SU-DHL-6 (cell line): ENCODE data around the gene CAMSAP1.

Experiments used
- CTCF ChIP-seq: fragments of 200-600 bp; sonication (generic); IDR thresholded peaks from one replicate; pipeline ENCODE4 v1.5.1; 2017; ENCODE audit warnings: antibody characterized with exemption, mild to moderate bottlenecking, low read length, moderate library complexity; ENCODE audit not compliant: insufficient read depth, poor library complexity, severe bottlenecking
- EZH2phosphoT487 ChIP-seq: fragments of 200-600 bp; sonication (generic), shearing (Covaris generic); conservative IDR thresholded peaks from 2 replicates; pipeline ENCODE4 v1.6.1; 2018; ENCODE audit warnings: mild to moderate bottlenecking, antibody characterized with exemption, low read length, moderate library complexity, mixed read lengths

- TF ChIP-seq CTCF (no peak), EZH2phosphoT487 (no peak)
Observed at GRCh38 chr9:135760465-135760864, 146.9 kb downstream of the CAMSAP1 start.
